Neural crest cell (in vitro differentiated cells): Measurements from ENCODE around the gene GCFC2. TPM values are rescaled to one million over a fixed set of nuclear protein-coding genes. Genes with fewer than 3 reads are reported as not detected.
A peak's percentile ranks its signal among the peaks of the same experiment; 100 is the strongest.

ENCODE experiments used
- DNase-seq: peaks from one replicate; pipeline ENCODE4 v3.0.0; 2021; ENCODE audit warnings: low read depth, mixed read lengths, low spot score
- H3K27ac Mint-ChIP-seq: one replicate; pipeline ENCODE4 v1.8.0; 2021; ENCODE audit warnings: mild to moderate bottlenecking, mixed read lengths; ENCODE audit not compliant: unreplicated experiment
- H3K27me3 Mint-ChIP-seq: 2 replicates; pipeline ENCODE4 v1.8.0; 2021; ENCODE audit warnings: low read depth, mild to moderate bottlenecking, mixed read lengths
- H3K36me3 Mint-ChIP-seq: 2 replicates; pipeline ENCODE4 v1.8.0; 2021; ENCODE audit warnings: low read depth, mild to moderate bottlenecking, mixed read lengths
- H3K4me1 Mint-ChIP-seq: 2 replicates; pipeline ENCODE4 v1.8.0; 2021; ENCODE audit warnings: mixed read lengths
- H3K4me3 Mint-ChIP-seq: one replicate; pipeline ENCODE4 v1.8.0; 2021; ENCODE audit warnings: mild to moderate bottlenecking, mixed read lengths
- H3K9me3 Mint-ChIP-seq: 2 replicates; pipeline ENCODE4 v1.8.0; 2021; ENCODE audit warnings: mixed read lengths
- CTCF ChIP-seq: fragments of 200-600 bp; sonication (generic); conservative IDR thresholded peaks from 2 replicates; pipeline ENCODE4 v1.5.0; 2021; ENCODE audit warnings: antibody characterized with exemption, mild to moderate bottlenecking
- total RNA-seq: library from RNA; stranded (reverse); gene quantifications from 2 replicates; pipeline ENCODE4 v1.2.1, GENCODE V29; 2021

The GCFC2 gene
- total RNA-seq, 1 donor from 2014 or later = 27.1 TPM

- no peaks in the 10 kb centered on the region for H3K9me3 Mint-ChIP-seq
- DNase-seq = peak; percentile 75
- H3K36me3 Mint-ChIP-seq = peaks cover 7% of the 10 kb centered on the region
- H3K4me1 Mint-ChIP-seq = peaks cover 25% of the 10 kb centered on the region
- H3K27ac Mint-ChIP-seq = peak within 1 kb of the TSS; percentile 97
- H3K27me3 Mint-ChIP-seq = no peaks in the 10 kb centered on the region
- H3K4me3 Mint-ChIP-seq = peak within 1 kb of the TSS; percentile 98
- no peak for TF ChIP-seq CTCF
Measured at GRCh38 chr2:75646583-75647425, 63.9 kb downstream of the GCFC2 start, which contains the start of gene MRPL19. Gene MRPL19 (plus strand): TSS chr2:75646783. CDS start chr2:75646808, 25 bp downstream.

- Mint-ChIP-seq H3K9me3 (no peaks in the 10 kb centered on the region), H3K27ac (peak overlapping the region; percentile 97), H3K4me1 (peaks cover 25% of the 10 kb centered on the region), H3K36me3 (peaks cover 7% of the 10 kb centered on the region), H3K27me3 (no peaks in the 10 kb centered on the region), H3K4me3 (peak overlapping the region; percentile 98)
- no peak for TF ChIP-seq CTCF
- DNase-seq = no peak
Measured at GRCh38 chr2:75646090-75646582, 64.6 kb downstream of the GCFC2 start.

GRCh38 chr2:75645643-75646042, 65.1 kb downstream of the GCFC2 start:
- Mint-ChIP-seq H3K27me3 (no peaks in the 10 kb centered on the region), H3K4me3 (peak overlapping the region; percentile 49), H3K4me1 (peaks cover 28% of the 10 kb centered on the region), H3K27ac (no peak overlapping the region), H3K36me3 (peaks cover 5% of the 10 kb centered on the region), H3K9me3 (no peaks in the 10 kb centered on the region)
- no peak for DNase-seq
- TF ChIP-seq CTCF = no peak

- Mint-ChIP-seq H3K4me1 (peaks cover 26% of the 10 kb centered on the region), H3K27me3 (peaks cover 10% of the 10 kb centered on the region), H3K4me3 (no peak overlapping the region), H3K9me3 (no peaks in the 10 kb centered on the region), H3K27ac (no peak overlapping the region), H3K36me3 (peaks cover 3% of the 10 kb centered on the region)
- TF ChIP-seq CTCF = no peak
- DNase-seq = no peak
Measured at GRCh38 chr2:75643980-75644379, 66.7 kb downstream of the GCFC2 start.

DNA sequence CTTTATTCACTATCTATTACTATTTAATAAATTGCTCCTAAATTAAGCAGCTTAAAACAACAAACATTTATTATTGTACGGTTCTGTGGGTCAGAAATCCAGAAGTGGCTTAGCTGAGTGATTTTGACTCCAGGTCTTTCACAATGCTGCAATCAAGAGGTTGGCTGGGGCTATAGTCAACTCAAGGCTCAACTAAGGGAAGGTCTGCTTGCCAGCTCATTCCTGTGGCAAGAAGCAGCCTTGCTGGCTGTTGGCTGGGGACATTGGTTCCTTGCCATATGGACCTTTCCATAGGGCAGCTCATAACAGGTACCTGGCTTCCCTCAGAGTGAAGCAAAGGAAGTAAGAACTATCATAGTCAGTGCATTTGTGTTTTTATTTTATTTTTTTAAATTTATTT, 69.1 kb downstream of the GCFC2 start:
- Mint-ChIP-seq H3K4me1 (peaks cover 10% of the 10 kb centered on the region), H3K9me3 (no peaks in the 10 kb centered on the region), H3K4me3 (no peak overlapping the region), H3K27ac (no peak overlapping the region), H3K27me3 (peaks cover 27% of the 10 kb centered on the region), H3K36me3 (peaks cover 1% of the 10 kb centered on the region)
- DNase-seq = no peak
- no peak for TF ChIP-seq CTCF
